Epithelial cell of proximal tubule (primary cell): ENCODE results near the gene MTREX. TPM values are rescaled to one million over a fixed set of nuclear protein-coding genes. Genes with fewer than 3 reads are reported as not detected.

ENCODE experiments used
- DNase-seq: peaks from one replicate; pipeline ENCODE4 v3.0.0-alpha.2; 2011; ENCODE audit warnings: low read depth
- H3K4me3 ChIP-seq: 2 replicates; pipeline ENCODE4 v1.5.1; 2011; ENCODE audit warnings: low read depth, mild to moderate bottlenecking, low read length
- CTCF ChIP-seq: conservative IDR thresholded peaks from 2 replicates; pipeline ENCODE4 v1.5.1; 2012; ENCODE audit warnings: low read depth, mild to moderate bottlenecking, low read length
- total RNA-seq: library from RNA; depleted of rRNA; stranded (reverse); fragments of >200 nt; gene quantifications from 2 replicates; pipeline ENCODE4 v1.2.3, GENCODE V29; 2015

The MTREX gene
- total RNA-seq, 1 donor from 2014 or later, result 91.2 TPM

GRCh38 chr5:55429613-55430253 is 121.9 kb downstream of the MTREX start:
- no peak for TF ChIP-seq CTCF
- H3K4me3 ChIP-seq, result no peak overlapping the region
- no peak for DNase-seq

GRCh38 chr5:55432549-55432948 is 124.8 kb downstream of the MTREX start:
- DNase-seq, result no peak
- H3K4me3 ChIP-seq, result no peak overlapping the region
- TF ChIP-seq CTCF, result no peak

GRCh38 chr5:55437452-55437851 is 129.7 kb downstream of the MTREX start:
- TF ChIP-seq CTCF, result no peak
- H3K4me3 ChIP-seq, result no peak overlapping the region
- DNase-seq, result no peak

GRCh38 chr5:55437859-55438206 is 130.0 kb downstream of the MTREX start:
- TF ChIP-seq CTCF, result no peak
- no peak overlapping the region for H3K4me3 ChIP-seq
- no peak for DNase-seq

GRCh38 chr5:55438998-55439397 is 131.2 kb downstream of the MTREX start:
- no peak for DNase-seq
- H3K4me3 ChIP-seq, result no peak overlapping the region
- no peak for TF ChIP-seq CTCF

GRCh38 chr5:55440188-55440646 is 132.4 kb downstream of the MTREX start:
- no peak for DNase-seq
- TF ChIP-seq CTCF, result no peak
- no peak overlapping the region for H3K4me3 ChIP-seq

- no peak for TF ChIP-seq CTCF
- DNase-seq, result no peak
- no peak overlapping the region for H3K4me3 ChIP-seq
Measured at GRCh38 chr5:55441107-55441771, 133.4 kb downstream of the MTREX start.
